ENCODE results near the gene ZNF521.

- TF ChIP-seq, protein P1, sequence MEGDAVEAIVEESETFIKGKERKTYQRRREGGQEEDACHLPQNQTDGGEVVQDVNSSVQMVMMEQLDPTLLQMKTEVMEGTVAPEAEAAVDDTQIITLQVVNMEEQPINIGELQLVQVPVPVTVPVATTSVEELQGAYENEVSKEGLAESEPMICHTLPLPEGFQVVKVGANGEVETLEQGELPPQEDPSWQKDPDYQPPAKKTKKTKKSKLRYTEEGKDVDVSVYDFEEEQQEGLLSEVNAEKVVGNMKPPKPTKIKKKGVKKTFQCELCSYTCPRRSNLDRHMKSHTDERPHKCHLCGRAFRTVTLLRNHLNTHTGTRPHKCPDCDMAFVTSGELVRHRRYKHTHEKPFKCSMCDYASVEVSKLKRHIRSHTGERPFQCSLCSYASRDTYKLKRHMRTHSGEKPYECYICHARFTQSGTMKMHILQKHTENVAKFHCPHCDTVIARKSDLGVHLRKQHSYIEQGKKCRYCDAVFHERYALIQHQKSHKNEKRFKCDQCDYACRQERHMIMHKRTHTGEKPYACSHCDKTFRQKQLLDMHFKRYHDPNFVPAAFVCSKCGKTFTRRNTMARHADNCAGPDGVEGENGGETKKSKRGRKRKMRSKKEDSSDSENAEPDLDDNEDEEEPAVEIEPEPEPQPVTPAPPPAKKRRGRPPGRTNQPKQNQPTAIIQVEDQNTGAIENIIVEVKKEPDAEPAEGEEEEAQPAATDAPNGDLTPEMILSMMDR (conservative IDR thresholded peaks at IDR 0.05; ENCODE audit: low read depth, low read length): no peak
- TF ChIP-seq EZH2phosphoT487 (IDR thresholded peaks at IDR 0.05; ENCODE audit: borderline replicate concordance, low read length): no peak
These were observed 293.4 kb downstream of the ZNF521 start for GRCh38 chr18:25058521-25058920.
